ENCODE data around the gene ARL2.
"Not testable (repeated sequence)": the region's sequence is repeated elsewhere in the genome, so short reads cannot be mapped to it uniquely, and the experiment has no call there.

The ARL2 gene

GRCh38 chr11:64976651-64977050 lies 37.3 kb upstream of the ARL2 start:
- no peak overlapping the region for H3K4me3 ChIP-seq (ENCODE audit: low read depth, low read length)
- DNase-seq (ENCODE audit: low read depth), result no peak
- TF ChIP-seq, protein P1, sequence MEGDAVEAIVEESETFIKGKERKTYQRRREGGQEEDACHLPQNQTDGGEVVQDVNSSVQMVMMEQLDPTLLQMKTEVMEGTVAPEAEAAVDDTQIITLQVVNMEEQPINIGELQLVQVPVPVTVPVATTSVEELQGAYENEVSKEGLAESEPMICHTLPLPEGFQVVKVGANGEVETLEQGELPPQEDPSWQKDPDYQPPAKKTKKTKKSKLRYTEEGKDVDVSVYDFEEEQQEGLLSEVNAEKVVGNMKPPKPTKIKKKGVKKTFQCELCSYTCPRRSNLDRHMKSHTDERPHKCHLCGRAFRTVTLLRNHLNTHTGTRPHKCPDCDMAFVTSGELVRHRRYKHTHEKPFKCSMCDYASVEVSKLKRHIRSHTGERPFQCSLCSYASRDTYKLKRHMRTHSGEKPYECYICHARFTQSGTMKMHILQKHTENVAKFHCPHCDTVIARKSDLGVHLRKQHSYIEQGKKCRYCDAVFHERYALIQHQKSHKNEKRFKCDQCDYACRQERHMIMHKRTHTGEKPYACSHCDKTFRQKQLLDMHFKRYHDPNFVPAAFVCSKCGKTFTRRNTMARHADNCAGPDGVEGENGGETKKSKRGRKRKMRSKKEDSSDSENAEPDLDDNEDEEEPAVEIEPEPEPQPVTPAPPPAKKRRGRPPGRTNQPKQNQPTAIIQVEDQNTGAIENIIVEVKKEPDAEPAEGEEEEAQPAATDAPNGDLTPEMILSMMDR (IDR thresholded peaks at IDR 0.05; ENCODE audit: insufficient read depth, low read depth, low read length, missing control alignments), result no peak

GRCh38 chr11:64983339-64983738 lies 30.6 kb upstream of the ARL2 start:
- H3K4me3 ChIP-seq (ENCODE audit: low read depth, low read length); DNase-seq (ENCODE audit: low read depth): not testable (repeated sequence)

- H3K4me3 ChIP-seq (ENCODE audit: low read depth, low read length), result no peak overlapping the region
- TF ChIP-seq, protein P1 (IDR thresholded peaks at IDR 0.05; ENCODE audit: insufficient read depth, low read depth, low read length, missing control alignments), result no peak
- no peak for DNase-seq (ENCODE audit: low read depth)
Measured at GRCh38 chr11:64987998-64988854, 25.7 kb upstream of the ARL2 start.

DNA sequence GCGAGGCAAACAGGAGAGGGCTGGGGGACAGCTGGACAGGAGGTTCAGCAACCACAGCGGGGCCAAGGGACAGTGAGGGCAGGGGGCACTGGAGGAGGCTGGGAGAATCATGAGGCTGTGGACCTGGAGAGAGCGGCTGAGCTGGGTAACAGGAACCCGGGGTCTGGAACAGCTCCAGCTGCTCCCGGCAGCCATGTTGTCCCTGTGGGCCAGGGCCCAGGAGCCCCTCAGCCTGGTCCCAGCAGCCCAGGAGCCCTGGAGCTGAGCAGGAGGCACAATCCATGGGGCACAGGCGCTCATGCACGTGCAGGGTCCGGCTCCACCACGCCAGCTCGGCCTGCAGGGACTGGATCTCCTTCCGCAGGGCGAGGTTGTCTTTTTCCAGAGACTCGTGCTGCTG lies 24.5 kb upstream of the ARL2 start:
- no peak overlapping the region for H3K4me3 ChIP-seq (ENCODE audit: low read depth, low read length)
- TF ChIP-seq, protein P1 (IDR thresholded peaks at IDR 0.05; ENCODE audit: insufficient read depth, low read depth, low read length, missing control alignments), result no peak
- DNase-seq (ENCODE audit: low read depth), result no peak

GRCh38 chr11:64990222-64990923 lies 23.6 kb upstream of the ARL2 start:
- TF ChIP-seq, protein P1 (IDR thresholded peaks at IDR 0.05; ENCODE audit: insufficient read depth, low read depth, low read length, missing control alignments), result no peak
- no peak overlapping the region for H3K4me3 ChIP-seq (ENCODE audit: low read depth, low read length)
- peak; percentile 34 for DNase-seq (ENCODE audit: low read depth)

- TF ChIP-seq, protein P1 (IDR thresholded peaks at IDR 0.05; ENCODE audit: insufficient read depth, low read depth, low read length, missing control alignments), result no peak
- H3K4me3 ChIP-seq (ENCODE audit: low read depth, low read length), result no peak overlapping the region
- DNase-seq (ENCODE audit: low read depth), result no peak
Measured at GRCh38 chr11:64994318-64994717, 19.6 kb upstream of the ARL2 start.

DNA sequence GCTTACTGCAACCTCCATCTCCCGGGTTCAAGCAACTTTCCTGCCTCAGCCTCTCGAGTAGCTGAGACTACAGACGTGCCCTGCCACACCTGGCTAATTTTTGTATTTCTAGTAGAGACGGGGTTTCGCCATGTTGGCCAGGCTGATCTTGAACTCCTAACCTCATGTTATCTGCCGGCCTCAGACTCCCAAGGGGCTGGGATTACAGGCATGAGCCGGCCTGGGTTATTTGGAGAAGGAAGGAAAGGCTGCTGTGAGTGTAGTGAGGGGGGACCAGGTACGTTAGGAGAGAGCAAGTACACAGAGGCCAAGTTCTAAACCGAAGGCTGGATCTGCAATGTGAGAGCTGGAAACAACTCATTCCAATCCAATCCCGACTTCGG lies 17.6 kb upstream of the ARL2 start:
- TF ChIP-seq, protein P1 (IDR thresholded peaks at IDR 0.05; ENCODE audit: insufficient read depth, low read depth, low read length, missing control alignments), result no peak
- H3K4me3 ChIP-seq (ENCODE audit: low read depth, low read length), result no peak overlapping the region
- DNase-seq (ENCODE audit: low read depth), result no peak

All from GM12865 (cell line).